Hematopoietic multipotent progenitor cell (in vitro differentiated cells): Measurements from ENCODE around the gene PTP4A2. TPM values are rescaled to one million over a fixed set of nuclear protein-coding genes. Genes with fewer than 3 reads are reported as not detected.
"Not testable (repeated sequence)": the region's sequence is repeated elsewhere in the genome, so short reads cannot be mapped to it uniquely, and the experiment has no call there.

Source experiments
- DNase-seq, 3 donors: peaks; one replicate each; pipeline ENCODE4 v3.0.0-alpha.2; 2011 to 2015; ENCODE audit warnings: low read depth in 2 of 3, low spot score in 2 of 3
- total RNA-seq: library from RNA; depleted of rRNA; stranded (reverse); fragments of >200 nt; gene quantifications from one replicate; pipeline ENCODE4 v1.2.3, GENCODE V29; 2012

Gene PTP4A2
- total RNA-seq, 1 donor: 62.5 TPM

- no peak for DNase-seq
Observed at GRCh38 chr1:31926252-31926651, 11.9 kb downstream of the PTP4A2 start.

DNA sequence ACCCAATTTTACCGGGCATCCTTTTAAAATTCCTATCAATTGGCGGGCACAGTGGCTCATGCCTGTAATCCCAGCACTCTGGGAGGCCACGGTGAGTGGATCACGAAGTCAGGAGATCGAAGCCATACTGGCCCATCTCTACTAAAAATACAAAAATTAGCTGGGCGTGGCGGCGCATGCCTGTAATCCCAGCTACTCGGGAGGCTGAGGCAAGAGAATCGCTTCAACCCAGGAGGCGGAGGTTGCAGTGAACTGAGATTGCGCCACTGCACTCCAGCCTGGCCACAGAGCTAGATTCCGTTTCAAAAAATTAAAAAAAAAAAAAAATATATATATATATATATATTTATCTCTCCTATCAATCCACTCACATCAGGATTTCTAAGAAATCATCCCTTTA is 12.3 kb downstream of the PTP4A2 start:
- not testable (repeated sequence) for DNase-seq

DNA sequence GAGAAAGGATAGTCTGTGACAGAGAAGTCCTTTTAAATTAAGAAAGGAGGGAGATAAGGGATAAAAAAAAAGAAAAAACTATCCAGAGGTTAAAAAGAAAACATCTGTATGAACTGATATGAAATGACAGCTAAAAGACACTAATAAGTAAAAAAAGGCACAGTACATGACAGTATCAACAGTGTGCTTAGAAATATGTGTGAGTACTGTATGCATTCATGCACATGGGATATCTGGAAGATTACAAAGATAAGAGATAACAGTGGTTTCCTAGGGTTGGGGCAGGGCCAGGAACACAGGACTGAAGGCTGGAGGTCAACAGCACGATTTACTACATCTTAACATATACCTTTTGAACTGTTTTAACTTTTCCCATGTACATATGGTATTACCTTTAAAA is 13.3 kb downstream of the PTP4A2 start:
- no peak for DNase-seq

GRCh38 chr1:31923901-31924535 is 14.2 kb downstream of the PTP4A2 start:
- no peak for DNase-seq

DNA sequence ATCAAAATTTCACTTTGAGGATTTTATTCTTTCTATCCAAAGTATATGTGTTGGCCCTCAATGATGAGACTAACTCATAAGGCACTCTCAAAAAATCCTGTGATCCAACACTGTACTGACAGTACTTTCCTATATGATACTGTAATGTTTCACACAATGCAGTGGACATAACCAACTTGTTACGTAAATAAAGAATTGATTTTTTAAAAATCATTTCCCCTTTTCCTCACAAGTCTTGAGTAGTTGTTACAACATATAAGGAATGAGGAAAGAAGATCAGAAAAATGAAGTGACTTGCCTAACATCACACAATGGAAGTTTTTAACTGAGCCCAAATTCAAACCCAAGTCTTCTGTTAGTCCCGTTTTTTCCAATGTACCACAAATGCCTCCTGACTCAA is 17.2 kb downstream of the PTP4A2 start:
- no peak for DNase-seq

DNA sequence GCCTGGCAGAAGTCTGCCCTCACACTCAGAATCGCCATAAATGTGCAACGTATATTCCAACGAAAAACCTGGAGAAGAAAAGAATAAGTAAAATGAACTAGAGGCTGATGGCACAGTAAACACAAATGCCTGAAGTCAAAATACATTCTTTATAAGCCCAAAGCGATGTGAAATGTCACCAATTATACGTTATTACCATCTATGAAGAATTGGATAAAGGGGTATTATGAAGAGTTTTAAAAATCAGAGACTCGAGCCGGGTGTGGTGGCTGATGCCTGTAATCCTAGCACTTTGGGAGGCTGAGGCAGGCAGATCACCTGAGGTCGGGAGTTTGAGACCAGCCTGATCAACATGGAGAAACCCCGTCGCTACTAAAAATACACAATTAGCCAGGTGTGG is 18.6 kb downstream of the PTP4A2 start:
- no peak for DNase-seq

DNA sequence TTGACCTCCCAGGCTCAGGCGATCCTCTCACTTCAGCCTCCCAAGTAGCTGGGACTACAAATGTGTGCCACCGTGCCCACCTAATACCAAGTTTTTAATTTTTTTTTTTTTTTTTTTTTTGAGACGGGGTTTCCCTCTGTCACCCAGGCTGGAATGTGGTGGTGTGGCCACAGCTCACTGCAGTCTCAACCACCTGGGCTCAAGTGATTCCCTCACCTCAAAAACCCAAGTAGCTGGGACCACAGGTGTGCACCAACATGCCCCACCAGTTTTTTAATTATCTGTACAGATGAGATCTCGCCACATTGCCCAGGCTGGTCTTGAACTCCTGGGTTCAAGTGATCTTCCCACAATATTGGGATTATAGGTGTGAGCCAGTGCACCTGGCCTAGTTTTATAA is 22.7 kb downstream of the PTP4A2 start:
- no peak for DNase-seq

DNA sequence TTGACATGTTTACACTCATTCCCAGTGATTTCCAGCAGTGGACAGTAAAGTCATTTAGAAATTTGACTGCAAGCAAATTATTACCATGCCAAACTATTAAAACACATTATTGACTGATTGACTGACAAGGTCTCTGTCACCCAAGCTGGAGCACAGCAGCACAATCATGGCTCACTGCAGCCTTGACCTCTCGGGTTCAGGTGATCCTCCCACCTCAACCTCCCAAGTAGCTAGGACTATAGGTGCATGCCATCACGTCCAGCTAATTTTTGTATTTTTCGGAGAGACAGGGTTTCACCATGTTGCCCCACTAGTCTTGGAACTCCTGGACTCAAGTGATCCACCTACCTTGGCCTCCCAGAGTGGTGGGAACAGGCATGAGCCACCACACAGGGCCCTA is 24.2 kb downstream of the PTP4A2 start:
- DNase-seq: no peak

DNA sequence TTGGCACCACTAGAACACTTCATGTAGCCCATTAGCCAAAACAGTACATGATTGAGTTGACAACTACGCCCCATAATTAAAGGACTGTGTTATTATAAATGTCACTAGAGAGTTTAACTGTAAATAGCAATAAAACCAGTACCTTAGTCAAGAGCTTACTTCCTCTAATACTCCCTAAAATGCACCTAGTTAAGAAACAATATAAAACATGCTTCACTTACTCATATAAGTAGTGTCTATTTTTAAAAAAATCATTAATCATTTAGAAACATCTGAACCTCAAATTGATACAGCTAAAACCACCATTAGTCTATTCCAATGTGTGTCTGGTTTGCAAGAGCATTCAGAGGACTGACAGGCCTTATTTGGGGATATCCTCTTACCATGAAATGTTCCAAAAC is 25.3 kb downstream of the PTP4A2 start:
- DNase-seq: no peak

- DNase-seq: no peak
Observed at GRCh38 chr1:31911994-31912780, 26.0 kb downstream of the PTP4A2 start.

DNA sequence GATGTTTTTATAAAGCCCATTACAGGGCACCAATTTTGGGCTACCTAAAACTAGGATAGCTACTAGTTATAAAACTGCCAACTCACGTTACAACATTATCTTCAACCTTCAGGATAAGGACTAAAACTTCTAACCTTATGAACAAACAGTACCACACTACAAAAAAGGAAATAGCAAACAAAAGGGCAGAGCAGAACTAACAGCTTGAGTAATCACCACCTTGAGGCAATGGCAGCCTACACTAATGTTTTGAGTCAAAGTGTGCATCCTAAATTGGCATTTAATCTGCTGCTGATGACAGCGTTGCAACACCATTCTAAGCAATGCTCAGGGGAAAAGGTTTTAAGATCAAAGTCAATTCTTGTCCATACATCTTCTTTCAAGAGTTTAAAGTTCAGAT is 27.2 kb downstream of the PTP4A2 start:
- DNase-seq: no peak

- no peak for DNase-seq
Observed at GRCh38 chr1:31909691-31910090, 28.5 kb downstream of the PTP4A2 start.

- DNase-seq: no peak
Observed at GRCh38 chr1:31906557-31906956, 31.6 kb downstream of the PTP4A2 start.

GRCh38 chr1:31905681-31906080 is 32.5 kb downstream of the PTP4A2 start:
- DNase-seq: no peak

DNA sequence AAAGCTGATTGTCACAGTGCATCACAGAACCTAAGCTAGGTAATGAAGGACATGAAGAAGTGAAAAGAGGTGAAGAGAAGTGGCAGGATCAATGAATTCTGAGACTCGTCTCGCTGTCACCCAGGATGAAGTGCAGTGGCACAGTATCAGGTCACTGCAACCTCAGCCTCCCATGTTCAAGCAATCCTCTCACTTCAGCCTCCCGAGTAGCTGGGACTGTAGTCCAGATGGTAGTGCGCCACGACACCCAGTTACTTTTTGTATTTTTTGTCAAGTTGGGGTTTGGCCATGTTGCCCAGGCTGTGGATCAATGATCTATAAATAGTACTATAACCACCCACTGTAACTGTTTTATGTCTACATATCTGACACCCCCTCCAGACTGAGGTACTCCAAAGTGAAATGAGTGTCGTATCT is 33.1 kb downstream of the PTP4A2 start:
- DNase-seq: no peak

GRCh38 chr1:31904339-31905092 is 33.7 kb downstream of the PTP4A2 start:
- no peak for DNase-seq

- DNase-seq: no peak
Observed at GRCh38 chr1:31902510-31902860, 35.7 kb downstream of the PTP4A2 start.

DNA sequence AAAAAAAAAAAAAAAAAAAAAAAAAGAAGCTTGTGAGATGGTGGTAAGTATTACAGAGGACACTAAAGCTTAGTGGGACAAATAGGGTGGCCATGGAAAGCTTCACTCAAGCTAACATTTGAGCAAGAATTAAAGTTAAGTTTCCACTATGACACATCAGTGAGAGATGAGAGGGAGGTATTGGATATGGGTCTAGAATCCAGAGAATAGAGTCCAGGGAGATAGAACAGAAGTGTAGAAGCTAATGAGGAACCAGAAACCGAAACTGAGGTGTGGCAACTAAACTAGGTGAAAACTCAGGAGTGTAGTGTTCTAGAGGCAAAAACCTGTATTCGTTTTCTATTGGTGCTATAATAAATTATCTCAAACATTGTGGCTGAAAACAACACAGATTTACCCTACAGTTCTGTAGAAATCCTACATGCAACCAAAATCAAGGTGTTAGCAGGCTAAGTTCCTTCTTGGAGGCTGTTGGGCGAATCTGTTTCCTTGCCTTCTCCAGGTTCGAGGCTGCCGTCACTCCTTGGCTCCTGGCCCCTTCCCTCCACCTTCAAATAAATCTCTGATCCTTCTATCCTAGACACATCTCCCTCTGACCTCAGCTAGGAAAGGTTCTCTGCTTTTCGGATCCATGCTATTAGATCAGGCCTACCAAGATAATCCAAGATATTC is 36.2 kb downstream of the PTP4A2 start:
- no peak for DNase-seq

GRCh38 chr1:31900790-31901189 is 37.4 kb downstream of the PTP4A2 start:
- no peak for DNase-seq

GRCh38 chr1:31897526-31898100 is 40.6 kb downstream of the PTP4A2 start:
- no peak for DNase-seq
